HG03520 (cell line): ENCODE measurements around the gene TFB1M.

ENCODE experiments used
- ATAC-seq: cut with Tn5 transposase; IDR thresholded peaks from one replicate; pipeline ENCODE4 v1.9.1; 2021; ENCODE audit warnings: mild to moderate bottlenecking, moderate library complexity; ENCODE audit not compliant: unreplicated experiment

The TFB1M gene

DNA sequence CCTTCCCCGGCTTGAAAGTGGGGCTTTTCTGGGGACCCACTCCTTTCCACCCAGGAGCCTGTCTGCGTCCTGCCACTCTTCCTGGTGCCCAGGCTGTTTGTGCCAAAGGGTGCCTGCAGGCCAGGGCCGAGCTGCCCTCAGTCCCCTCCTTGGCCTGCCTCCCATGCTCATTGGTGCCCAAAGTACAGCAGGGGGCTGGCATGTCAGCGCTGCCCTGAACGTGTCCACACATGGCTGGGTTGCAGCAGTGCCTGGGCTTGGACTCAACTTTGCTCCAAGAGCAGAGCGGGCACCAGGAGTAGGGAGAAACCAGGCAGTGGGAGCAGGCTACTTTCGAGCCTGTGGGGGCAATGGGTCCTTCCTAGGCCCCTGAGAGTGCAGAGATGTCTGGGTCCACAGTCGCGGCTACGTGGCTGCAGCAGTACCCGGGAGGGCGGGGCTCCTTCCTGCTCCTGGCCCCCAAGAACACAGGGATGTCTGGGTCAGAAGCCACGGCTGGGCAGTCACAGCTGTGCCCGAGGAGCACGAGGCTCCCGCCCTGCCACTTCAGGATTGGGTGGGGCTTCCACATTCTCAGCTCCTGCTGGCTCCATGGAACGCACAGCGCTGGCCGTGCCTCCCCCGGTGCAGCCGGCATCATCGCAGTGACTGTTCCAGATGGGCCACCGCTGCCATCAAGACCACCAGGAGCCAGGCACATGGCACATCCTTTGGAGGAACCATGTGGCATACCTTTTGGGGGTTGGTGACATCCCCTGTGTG lies 100.5 kb downstream of the TFB1M start:
- ATAC-seq: no peak

DNA sequence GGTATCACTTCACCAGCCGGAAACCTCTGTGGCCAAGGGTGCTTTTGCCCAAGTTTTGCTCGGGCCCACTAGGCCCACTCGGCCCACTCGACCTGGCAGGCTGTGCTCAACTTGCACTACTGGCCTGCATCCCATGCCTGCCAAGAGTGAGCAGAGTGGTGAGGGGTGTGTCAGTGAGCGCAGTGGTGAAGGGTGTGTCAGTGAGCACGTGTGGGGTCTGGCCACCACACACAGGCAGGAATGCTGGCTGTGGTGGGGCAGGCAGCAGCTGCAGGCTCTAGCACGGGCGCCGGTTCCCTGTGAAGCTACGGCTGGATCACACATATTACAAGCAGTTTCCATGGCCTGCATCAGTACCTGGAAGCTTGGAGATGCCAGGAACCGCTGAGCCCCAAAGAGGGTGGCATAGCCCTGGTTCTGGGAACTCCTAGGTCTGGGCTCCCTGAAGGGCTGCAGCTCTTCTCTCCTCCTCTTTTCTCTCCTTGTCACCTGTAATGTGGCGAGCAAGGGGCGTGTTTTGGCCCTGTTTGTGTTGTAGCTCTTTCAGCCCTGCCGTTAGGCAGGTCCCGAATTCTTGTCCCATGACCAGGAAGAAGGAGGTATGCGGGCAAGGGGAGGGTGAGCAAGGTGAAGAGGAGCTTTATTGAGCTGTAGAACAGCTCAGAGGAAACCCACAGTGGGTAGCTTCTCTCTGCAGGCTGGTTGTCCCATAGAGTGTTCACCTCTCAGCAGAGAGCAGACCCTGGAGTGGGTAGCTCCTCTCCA lies 101.5 kb downstream of the TFB1M start:
- ATAC-seq: no peak

DNA sequence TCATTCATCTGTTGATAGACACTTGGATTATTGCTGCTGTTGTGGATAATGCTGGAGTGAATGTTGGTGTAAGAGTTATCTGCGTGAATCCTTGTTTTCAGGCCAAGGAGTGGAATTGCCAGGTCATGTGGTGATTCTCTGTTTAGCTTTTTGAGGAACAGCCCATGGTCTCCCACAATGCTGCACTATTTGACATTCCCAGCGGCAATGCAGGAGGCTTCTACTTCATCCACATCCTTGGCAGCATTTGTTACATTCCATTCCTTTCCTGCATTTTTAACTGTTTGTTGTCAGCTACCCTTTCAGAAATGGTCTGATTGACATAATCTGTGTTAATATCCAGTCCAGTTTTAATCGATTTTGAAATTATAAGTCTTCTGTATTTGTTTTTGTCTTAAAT lies 102.2 kb downstream of the TFB1M start:
- no peak for ATAC-seq

DNA sequence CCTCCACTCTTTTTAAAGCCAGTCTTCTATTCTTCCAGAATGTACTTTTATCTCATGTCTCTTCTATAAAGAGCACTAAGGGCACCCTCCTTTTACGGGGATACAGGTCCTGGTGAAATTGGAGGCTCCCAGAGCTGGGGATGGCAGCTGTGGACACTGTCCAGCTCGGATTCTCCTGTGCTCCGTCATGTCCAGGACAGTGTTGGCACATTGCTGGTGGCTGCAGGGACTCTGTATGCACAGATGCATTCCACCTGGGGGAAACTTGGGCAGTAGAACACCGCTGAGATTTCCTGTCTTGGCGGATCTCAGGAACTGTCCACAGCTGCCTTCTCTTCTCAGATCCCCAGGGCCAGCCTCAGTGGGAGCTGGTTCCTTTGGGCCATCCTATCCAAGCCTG lies 107.1 kb downstream of the TFB1M start:
- no peak for ATAC-seq
